ENCODE results near the gene GGT5.
A peak's percentile ranks its signal among the peaks of the same experiment; 100 is the strongest.
"Not testable (repeated sequence)": the region's sequence is repeated elsewhere in the genome, so short reads cannot be mapped to it uniquely, and the experiment has no call there.

The GGT5 gene

GRCh38 chr22:24230911-24231656 lies 13.8 kb downstream of the GGT5 start:
- peak; percentile 67 for DNase-seq

GRCh38 chr22:24225951-24226350 lies 18.9 kb downstream of the GGT5 start:
- DNase-seq, result no peak

GRCh38 chr22:24225044-24225601 lies 19.8 kb downstream of the GGT5 start:
- DNase-seq, result no peak

- DNase-seq, result no peak
Measured at GRCh38 chr22:24224468-24224867, 20.4 kb downstream of the GGT5 start.

- DNase-seq, result no peak
Measured at GRCh38 chr22:24219750-24220149, 25.1 kb downstream of the GGT5 start.

GRCh38 chr22:24217384-24217783 lies 27.5 kb downstream of the GGT5 start:
- DNase-seq, result no peak

GRCh38 chr22:24216541-24217209 lies 28.2 kb downstream of the GGT5 start:
- DNase-seq, result no peak

GRCh38 chr22:24214467-24215285 lies 30.2 kb downstream of the GGT5 start:
- no peak for DNase-seq

- DNase-seq, result not testable (repeated sequence)
Measured at GRCh38 chr22:24213111-24213510, 31.8 kb downstream of the GGT5 start.

GRCh38 chr22:24211716-24212115 lies 33.2 kb downstream of the GGT5 start:
- DNase-seq, result not testable (repeated sequence)

- not testable (repeated sequence) for DNase-seq
Measured at GRCh38 chr22:24210409-24210808, 34.5 kb downstream of the GGT5 start.

GRCh38 chr22:24209687-24210086 lies 35.2 kb downstream of the GGT5 start:
- DNase-seq, result no peak

GRCh38 chr22:24209016-24209415 lies 35.9 kb downstream of the GGT5 start:
- DNase-seq, result no peak

- DNase-seq, result no peak
Measured at GRCh38 chr22:24208012-24208749, 36.7 kb downstream of the GGT5 start.

- DNase-seq, result no peak
Measured at GRCh38 chr22:24207264-24208011, 37.4 kb downstream of the GGT5 start.

- not testable (repeated sequence) for DNase-seq
Measured at GRCh38 chr22:24206460-24207263, 38.2 kb downstream of the GGT5 start.

- no peak for DNase-seq
Measured at GRCh38 chr22:24205438-24206195, 39.3 kb downstream of the GGT5 start.

- DNase-seq, result not testable (repeated sequence)
Measured at GRCh38 chr22:24203856-24204255, 41.0 kb downstream of the GGT5 start.

GRCh38 chr22:24201681-24202614 lies 42.9 kb downstream of the GGT5 start:
- DNase-seq, result no peak
